HepG2 (cell line): ENCODE measurements around the gene CDR2L. TPM values are rescaled to one million over a fixed set of nuclear protein-coding genes. Genes with fewer than 3 reads are reported as not detected.

ENCODE experiments used
- ARID2 ChIP-seq: sonication (generic); formaldehyde crosslinking; IDR thresholded peaks from 2 replicates; pipeline ENCODE4 v1.8.1; 2022; ENCODE audit warnings: mild to moderate bottlenecking, missing genetic modification reagents, borderline replicate concordance
- BORCS8-MEF2B ChIP-seq: sonication (generic); formaldehyde crosslinking; IDR thresholded peaks from 2 replicates; pipeline ENCODE4 v1.8.0; 2022; ENCODE audit warnings: mild to moderate bottlenecking, missing genetic modification reagents
- CENPX ChIP-seq: sonication (generic); formaldehyde crosslinking; IDR thresholded peaks from 2 replicates; pipeline ENCODE4 v1.9.0; 2021; ENCODE audit warnings: mild to moderate bottlenecking, missing genetic modification reagents, moderate library complexity
- HOXD1 ChIP-seq: sonication (generic); formaldehyde crosslinking; IDR thresholded peaks from 2 replicates; pipeline ENCODE4 v1.5.0; 2020; ENCODE audit warnings: missing genetic modification reagents
- MTA3 ChIP-seq: sonication (generic); formaldehyde crosslinking; IDR thresholded peaks from 2 replicates; pipeline ENCODE4 v1.4.0; 2020; ENCODE audit warnings: missing genetic modification reagents
- RCOR2 ChIP-seq: IDR thresholded peaks from 2 replicates; pipeline ENCODE4 v1.6.1; 2016; ENCODE audit warnings: missing biosample characterization, missing genetic modification reagents
- SIN3B ChIP-seq: fragments of 150-350 bp; IDR thresholded peaks from 2 replicates; pipeline ENCODE4 v1.6.1; 2014; ENCODE audit warnings: low read length
- ZFP90 ChIP-seq: sonication (generic); formaldehyde crosslinking; IDR thresholded peaks from 2 replicates; pipeline ENCODE4 v1.8.0; 2022; ENCODE audit warnings: missing genetic modification reagents, mild to moderate bottlenecking, inconsistent platforms, borderline replicate concordance
- ZFY ChIP-seq: sonication (generic); formaldehyde crosslinking; IDR thresholded peaks from 2 replicates; pipeline ENCODE4 v1.4.0; 2020; ENCODE audit warnings: missing genetic modification reagents
- ZNF101 ChIP-seq: sonication (generic); formaldehyde crosslinking; IDR thresholded peaks from 2 replicates; pipeline ENCODE4 v1.4.0; 2020; ENCODE audit warnings: mild to moderate bottlenecking, low read depth, missing genetic modification reagents, borderline replicate concordance
- ZNF558 ChIP-seq: sonication (generic); formaldehyde crosslinking; IDR thresholded peaks from 2 replicates; pipeline ENCODE4 v1.9.0; 2022; ENCODE audit warnings: mild to moderate bottlenecking, missing genetic modification reagents, borderline replicate concordance
- ZNF747 ChIP-seq: sonication (generic); formaldehyde crosslinking; IDR thresholded peaks from 2 replicates; pipeline ENCODE4 v1.8.1; 2023; ENCODE audit warnings: missing genetic modification reagents, mild to moderate bottlenecking, borderline replicate concordance
- ZNF879 ChIP-seq: sonication (generic); formaldehyde crosslinking; IDR thresholded peaks from 2 replicates; pipeline ENCODE4 v1.8.1; 2023; ENCODE audit warnings: missing genetic modification reagents
- polyA plus RNA-seq, 8 experiments: library from polyadenylated mRNA; depleted of rRNA in 3 of 8; stranded (reverse) in 7 of 8; unstranded in 1 of 8; fragments of >200 nt; fragmentation: Illumina TruSeq in 4 of 8; extraction: Trizol in 4 of 8; gene quantifications; 2 replicates each; pipeline versions ENCODE4 v1.2.1 to v1.2.3, GENCODE V29; 2011 to 2016; ENCODE audit warnings: low read depth in 4 of 8, missing spikeins in 1 of 8, mixed read lengths in 1 of 8; ENCODE audit not compliant: insufficient read depth in 1 of 8
- total RNA-seq, 5 experiments: library from RNA; depleted of rRNA; stranded (reverse); fragments of >200 nt; fragmentation: Illumina TruSeq; extraction: Trizol; gene quantifications; 2 replicates each; pipeline ENCODE4 v1.2.3, GENCODE V29; 2016; ENCODE audit warnings: low read depth in 1 of 5
- TF ChIP-seq, protein P1 (sequence below): sonication (generic); formaldehyde crosslinking; IDR thresholded peaks from 2 replicates; pipeline ENCODE4 v1.4.0; 2020; ENCODE audit warnings: missing genetic modification reagents
- TF ChIP-seq, protein P2 (sequence below): sonication (generic); formaldehyde crosslinking; IDR thresholded peaks from 2 replicates; pipeline ENCODE4 v1.4.0; 2020; ENCODE audit warnings: mild to moderate bottlenecking, missing genetic modification reagents
- TF ChIP-seq, protein P3 (sequence below): sonication (generic); formaldehyde crosslinking; IDR thresholded peaks from 2 replicates; pipeline ENCODE4 v1.5.0; 2020; ENCODE audit warnings: mild to moderate bottlenecking, missing genetic modification reagents, borderline replicate concordance

CDR2L gene
- total and polyA plus RNA-seq, 2 of the 13 experiments (the other 11 are each of a cell fraction or from before 2014, with no cell fraction given), result 1.9 to 2.1 TPM

DNA sequence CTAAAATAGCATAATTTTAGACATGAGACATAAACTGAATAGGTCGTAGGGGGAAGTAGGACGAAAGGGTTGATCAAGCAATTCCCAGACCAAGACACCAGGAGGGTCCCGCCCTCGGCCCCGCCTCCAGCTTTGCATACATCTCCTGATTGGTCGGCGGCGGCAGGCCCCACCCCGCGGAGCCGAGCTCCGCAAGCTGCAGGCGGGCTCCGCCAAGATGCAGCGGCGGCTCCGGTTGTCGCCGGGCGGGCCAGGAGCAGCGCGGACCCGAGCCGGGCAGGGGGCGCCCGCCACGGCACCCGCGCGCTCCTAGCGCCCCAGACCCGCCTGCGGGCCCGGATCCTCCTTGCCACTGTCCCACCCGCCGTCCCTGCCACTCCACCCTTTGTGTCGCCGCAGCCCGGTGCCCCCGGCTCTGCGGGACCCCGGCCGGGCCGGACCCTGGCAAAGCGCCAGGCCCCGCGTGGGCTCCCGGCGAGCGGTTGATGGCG lies at the start of gene CDR2L (continued):
- TF ChIP-seq SIN3B (no peak), BORCS8-MEF2B (CRISPR knock-in tag) (no peak), ZFY (CRISPR knock-in tag) (peak; percentile 65; the same call in 1 of the 2 replicates), ZNF747 (CRISPR knock-in tag) (no peak), ARID2 (no peak), ZNF879 (no peak), HOXD1 (no peak), CENPX (CRISPR knock-in tag) (no peak), MTA3 (CRISPR knock-in tag) (no peak), ZNF558 (no peak), ZNF101 (CRISPR knock-in tag) (no peak), RCOR2 (CRISPR knock-in tag) (no peak), ZFP90 (no peak)
- TF ChIP-seq, protein P1, sequence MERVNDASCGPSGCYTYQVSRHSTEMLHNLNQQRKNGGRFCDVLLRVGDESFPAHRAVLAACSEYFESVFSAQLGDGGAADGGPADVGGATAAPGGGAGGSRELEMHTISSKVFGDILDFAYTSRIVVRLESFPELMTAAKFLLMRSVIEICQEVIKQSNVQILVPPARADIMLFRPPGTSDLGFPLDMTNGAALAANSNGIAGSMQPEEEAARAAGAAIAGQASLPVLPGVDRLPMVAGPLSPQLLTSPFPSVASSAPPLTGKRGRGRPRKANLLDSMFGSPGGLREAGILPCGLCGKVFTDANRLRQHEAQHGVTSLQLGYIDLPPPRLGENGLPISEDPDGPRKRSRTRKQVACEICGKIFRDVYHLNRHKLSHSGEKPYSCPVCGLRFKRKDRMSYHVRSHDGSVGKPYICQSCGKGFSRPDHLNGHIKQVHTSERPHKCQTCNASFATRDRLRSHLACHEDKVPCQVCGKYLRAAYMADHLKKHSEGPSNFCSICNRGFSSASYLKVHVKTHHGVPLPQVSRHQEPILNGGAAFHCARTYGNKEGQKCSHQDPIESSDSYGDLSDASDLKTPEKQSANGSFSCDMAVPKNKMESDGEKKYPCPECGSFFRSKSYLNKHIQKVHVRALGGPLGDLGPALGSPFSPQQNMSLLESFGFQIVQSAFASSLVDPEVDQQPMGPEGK (CRISPR knock-in tag), result peak; percentile 31; the same call in 1 of the 2 replicates
- TF ChIP-seq, protein P2, sequence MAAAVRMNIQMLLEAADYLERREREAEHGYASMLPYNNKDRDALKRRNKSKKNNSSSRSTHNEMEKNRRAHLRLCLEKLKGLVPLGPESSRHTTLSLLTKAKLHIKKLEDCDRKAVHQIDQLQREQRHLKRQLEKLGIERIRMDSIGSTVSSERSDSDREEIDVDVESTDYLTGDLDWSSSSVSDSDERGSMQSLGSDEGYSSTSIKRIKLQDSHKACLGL (CRISPR knock-in tag), result 0 out of 2 replicates have a peak, but pooled peaks have one; percentile 21
- TF ChIP-seq, protein P3, sequence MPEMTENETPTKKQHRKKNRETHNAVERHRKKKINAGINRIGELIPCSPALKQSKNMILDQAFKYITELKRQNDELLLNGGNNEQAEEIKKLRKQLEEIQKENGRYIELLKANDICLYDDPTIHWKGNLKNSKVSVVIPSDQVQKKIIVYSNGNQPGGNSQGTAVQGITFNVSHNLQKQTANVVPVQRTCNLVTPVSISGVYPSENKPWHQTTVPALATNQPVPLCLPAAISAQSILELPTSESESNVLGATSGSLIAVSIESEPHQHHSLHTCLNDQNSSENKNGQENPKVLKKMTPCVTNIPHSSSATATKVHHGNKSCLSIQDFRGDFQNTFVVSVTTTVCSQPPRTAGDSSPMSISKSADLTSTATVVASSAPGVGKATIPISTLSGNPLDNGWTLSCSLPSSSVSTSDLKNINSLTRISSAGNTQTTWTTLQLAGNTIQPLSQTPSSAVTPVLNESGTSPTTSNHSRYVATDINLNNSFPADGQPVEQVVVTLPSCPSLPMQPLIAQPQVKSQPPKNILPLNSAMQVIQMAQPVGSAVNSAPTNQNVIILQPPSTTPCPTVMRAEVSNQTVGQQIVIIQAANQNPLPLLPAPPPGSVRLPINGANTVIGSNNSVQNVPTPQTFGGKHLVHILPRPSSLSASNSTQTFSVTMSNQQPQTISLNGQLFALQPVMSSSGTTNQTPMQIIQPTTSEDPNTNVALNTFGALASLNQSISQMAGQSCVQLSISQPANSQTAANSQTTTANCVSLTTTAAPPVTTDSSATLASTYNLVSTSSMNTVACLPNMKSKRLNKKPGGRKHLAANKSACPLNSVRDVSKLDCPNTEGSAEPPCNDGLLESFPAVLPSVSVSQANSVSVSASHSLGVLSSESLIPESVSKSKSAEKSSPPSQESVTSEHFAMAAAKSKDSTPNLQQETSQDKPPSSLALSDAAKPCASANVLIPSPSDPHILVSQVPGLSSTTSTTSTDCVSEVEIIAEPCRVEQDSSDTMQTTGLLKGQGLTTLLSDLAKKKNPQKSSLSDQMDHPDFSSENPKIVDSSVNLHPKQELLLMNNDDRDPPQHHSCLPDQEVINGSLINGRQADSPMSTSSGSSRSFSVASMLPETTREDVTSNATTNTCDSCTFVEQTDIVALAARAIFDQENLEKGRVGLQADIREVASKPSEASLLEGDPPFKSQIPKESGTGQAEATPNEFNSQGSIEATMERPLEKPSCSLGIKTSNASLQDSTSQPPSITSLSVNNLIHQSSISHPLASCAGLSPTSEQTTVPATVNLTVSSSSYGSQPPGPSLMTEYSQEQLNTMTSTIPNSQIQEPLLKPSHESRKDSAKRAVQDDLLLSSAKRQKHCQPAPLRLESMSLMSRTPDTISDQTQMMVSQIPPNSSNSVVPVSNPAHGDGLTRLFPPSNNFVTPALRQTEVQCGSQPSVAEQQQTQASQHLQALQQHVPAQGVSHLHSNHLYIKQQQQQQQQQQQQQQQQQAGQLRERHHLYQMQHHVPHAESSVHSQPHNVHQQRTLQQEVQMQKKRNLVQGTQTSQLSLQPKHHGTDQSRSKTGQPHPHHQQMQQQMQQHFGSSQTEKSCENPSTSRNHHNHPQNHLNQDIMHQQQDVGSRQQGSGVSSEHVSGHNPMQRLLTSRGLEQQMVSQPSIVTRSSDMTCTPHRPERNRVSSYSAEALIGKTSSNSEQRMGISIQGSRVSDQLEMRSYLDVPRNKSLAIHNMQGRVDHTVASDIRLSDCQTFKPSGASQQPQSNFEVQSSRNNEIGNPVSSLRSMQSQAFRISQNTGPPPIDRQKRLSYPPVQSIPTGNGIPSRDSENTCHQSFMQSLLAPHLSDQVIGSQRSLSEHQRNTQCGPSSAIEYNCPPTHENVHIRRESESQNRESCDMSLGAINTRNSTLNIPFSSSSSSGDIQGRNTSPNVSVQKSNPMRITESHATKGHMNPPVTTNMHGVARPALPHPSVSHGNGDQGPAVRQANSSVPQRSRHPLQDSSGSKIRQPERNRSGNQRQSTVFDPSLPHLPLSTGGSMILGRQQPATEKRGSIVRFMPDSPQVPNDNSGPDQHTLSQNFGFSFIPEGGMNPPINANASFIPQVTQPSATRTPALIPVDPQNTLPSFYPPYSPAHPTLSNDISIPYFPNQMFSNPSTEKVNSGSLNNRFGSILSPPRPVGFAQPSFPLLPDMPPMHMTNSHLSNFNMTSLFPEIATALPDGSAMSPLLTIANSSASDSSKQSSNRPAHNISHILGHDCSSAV, result no peak
